BJ (cell line): Measurements from ENCODE around the gene AKAP6. TPM values are rescaled to one million over a fixed set of nuclear protein-coding genes. Genes with fewer than 3 reads are reported as not detected.

Experiments
- CTCF ChIA-PET: fragments of 350-600 bp; formaldehyde crosslinking; extraction: SDS; loops from one replicate; lab custom pipeline; 2021; ENCODE audit warnings: antibody characterized with exemption, inconsistent platforms; lab: Yijun Ruan, JAX
- POLR2A ChIA-PET: fragments of 300-600 bp; sonication (Branson Sonifier 250); formaldehyde crosslinking; extraction: SDS; loops from one replicate; lab custom pipeline; 2021; ENCODE audit warnings: antibody characterized with exemption; lab: Charles Lee
- DNase-seq: peaks from one replicate; pipeline ENCODE4 v3.0.0-alpha.2; 2011; ENCODE audit warnings: low read depth
- H3K27me3 ChIP-seq: 2 replicates; pipeline ENCODE4 v1.6.0; 2011; ENCODE audit warnings: low read length; ENCODE audit not compliant: control insufficient read depth, insufficient read depth
- H3K36me3 ChIP-seq: 2 replicates; pipeline ENCODE4 v1.5.1; 2011; ENCODE audit warnings: low read length; ENCODE audit not compliant: control insufficient read depth, insufficient read depth
- H3K4me3 ChIP-seq: 2 replicates; pipeline ENCODE4 v1.5.1; 2011; ENCODE audit warnings: low read depth, mild to moderate bottlenecking, control low read depth, low read length
- CTCF ChIP-seq: IDR thresholded peaks from 2 replicates; pipeline ENCODE4 v1.5.1; 2011; ENCODE audit warnings: low read depth, mild to moderate bottlenecking, control low read depth, inconsistent platforms, low read length, moderate library complexity; ENCODE audit not compliant: insufficient read depth
- polyA plus RNA-seq: library from polyadenylated mRNA; depleted of rRNA; stranded (reverse); fragments of >200 nt; gene quantifications from 2 replicates; pipeline ENCODE4 v1.2.3, GENCODE V29; 2011

The AKAP6 gene
- polyA plus RNA-seq, 1 experiment = 18.5 TPM

DNA sequence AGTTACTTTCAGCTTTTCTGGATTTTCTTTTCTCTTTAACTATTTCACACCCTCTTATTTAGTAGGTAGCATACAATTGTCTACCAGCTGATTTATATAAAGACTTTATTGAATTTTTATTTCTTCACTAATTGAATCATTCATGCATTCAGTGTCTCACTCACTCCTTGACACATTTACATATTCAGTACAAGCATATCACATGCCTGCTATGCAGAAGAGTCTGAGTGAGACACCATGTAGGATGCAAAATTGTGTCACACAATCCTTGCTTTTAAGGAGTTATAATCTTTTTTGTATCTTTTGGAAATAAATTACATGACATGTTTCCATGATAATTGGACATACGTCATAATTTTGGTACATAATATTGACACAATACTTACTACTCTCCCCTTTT lies 83.0 kb downstream of the AKAP6 start:
- no peak for TF ChIP-seq CTCF
- ChIA-PET CTCF (no interaction called here), POLR2A (no interaction called here)
- DNase-seq = no peak
- Histone ChIP-seq H3K4me3 (no peak overlapping the region), H3K27me3 (no peaks in the 10 kb centered on the region; the same call in 1 of the 2 replicates), H3K36me3 (no peaks in the 10 kb centered on the region)

DNA sequence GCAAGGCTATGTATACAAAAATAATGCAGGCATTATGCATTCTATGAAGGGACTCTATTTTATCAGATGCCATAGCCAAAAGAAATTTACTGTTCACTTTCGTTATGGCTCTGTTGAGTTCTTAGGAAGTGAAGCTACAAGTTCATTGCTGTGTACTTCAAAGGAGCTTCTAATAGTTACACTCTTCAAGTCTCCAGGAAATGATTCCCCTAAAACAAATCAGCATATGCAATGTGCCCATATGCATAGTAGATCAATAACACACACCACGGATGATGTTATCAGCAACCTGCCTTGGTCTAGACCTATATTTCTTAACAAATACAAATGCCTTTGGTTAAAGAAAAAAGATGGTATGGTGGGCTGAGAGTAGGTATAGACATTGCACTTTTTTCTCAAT lies 83.4 kb downstream of the AKAP6 start:
- TF ChIP-seq CTCF = no peak
- DNase-seq = no peak
- ChIA-PET POLR2A (no interaction called here), CTCF (no interaction called here)
- Histone ChIP-seq H3K36me3 (no peaks in the 10 kb centered on the region), H3K27me3 (no peaks in the 10 kb centered on the region), H3K4me3 (no peak overlapping the region)

DNA sequence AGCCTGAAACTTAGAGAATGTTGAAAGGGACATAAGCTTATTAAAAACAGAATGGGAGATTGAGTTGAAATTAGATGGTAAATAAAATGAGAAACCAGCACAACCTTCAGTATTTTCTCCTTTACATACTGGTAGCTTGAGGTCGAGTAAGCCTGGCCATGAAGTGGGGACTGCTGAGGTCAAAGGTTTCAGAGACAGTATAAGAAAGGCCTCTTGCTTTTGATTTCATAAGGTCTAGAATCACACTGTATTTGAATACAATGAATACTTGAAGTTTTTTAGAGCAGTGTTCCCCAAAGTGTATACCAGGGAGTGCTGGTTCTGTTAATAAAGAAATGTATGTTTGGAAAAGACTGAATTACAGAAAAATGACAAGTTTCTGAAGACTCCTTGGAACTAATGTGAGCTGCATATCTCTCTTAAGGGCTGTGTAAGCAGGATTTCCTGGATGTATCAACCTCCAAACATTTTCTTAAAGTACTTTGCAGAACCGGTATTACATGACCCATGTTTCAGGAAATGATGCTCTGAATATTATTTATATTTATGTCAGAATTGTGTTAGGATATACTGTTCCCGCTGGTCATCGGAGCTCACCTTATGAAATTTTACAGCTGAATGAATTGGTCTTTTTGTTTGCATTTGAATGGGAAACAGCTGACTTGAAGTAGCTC lies 85.0 kb downstream of the AKAP6 start:
- Histone ChIP-seq H3K27me3 (no peaks in the 10 kb centered on the region), H3K36me3 (no peaks in the 10 kb centered on the region), H3K4me3 (no peak overlapping the region)
- CTCF ChIA-PET = interaction anchor here (0.6 to 1.5 kb wide), 5 partner anchors 10 to 43 kb away, joined by 3 to 5 read pairs (median 4); no protein-coding TSS in a partner anchor
- POLR2A ChIA-PET = no interaction called here
- no peak for DNase-seq
- TF ChIP-seq CTCF = no peak

DNA sequence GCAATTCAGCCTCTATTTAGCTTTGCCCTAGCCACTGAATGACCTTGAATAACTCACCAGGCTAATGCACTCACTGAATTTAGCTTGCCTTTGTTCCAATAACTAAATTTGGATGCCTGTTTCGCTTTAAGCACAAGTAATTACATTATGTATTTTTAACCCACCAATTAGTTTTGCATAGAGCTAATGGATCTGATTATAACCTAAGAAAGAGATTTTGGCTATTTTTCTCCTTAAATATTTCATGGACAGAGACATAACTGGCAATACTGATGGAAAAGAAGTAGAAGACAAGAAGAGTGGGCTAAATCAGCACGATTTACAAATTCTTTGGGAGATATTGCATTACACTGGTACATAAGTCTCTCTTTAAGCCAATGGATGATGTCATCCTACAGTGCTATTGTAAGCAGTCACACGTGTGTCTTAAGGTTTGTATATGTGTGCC lies 85.7 kb downstream of the AKAP6 start:
- POLR2A ChIA-PET = no interaction called here
- H3K36me3 ChIP-seq = no peaks in the 10 kb centered on the region
- CTCF ChIA-PET = interaction anchor here (1.3 to 1.5 kb wide), 2 partner anchors 13 to 15 kb away, joined by 4 to 5 read pairs; no protein-coding TSS in a partner anchor

More for the DNA sequence above, 85.7 kb downstream of the AKAP6 start:
- TF ChIP-seq CTCF = no peak
- DNase-seq = no peak
- Histone ChIP-seq H3K27me3 (no peaks in the 10 kb centered on the region), H3K4me3 (no peak overlapping the region)
